Measurements from ENCODE around the gene NUDT14. TPM values are rescaled to one million over a fixed set of nuclear protein-coding genes. Genes with fewer than 3 reads are reported as not detected.

The NUDT14 gene
- total RNA-seq, 1 experiment from 2014 or later, result 37.0 TPM

GRCh38 chr14:105153739-105154475 lies 27.2 kb downstream of the NUDT14 start:
- peaks cover 6% of the 10 kb centered on the region; the same call in 1 of the 2 replicates for H4K20me1 ChIP-seq (ENCODE audit: insufficient read depth)
- H3K9me2 ChIP-seq (ENCODE audit: insufficient read depth), result no peaks in the 10 kb centered on the region
- no peak overlapping the region for H3K4me3 ChIP-seq
- H3K27ac ChIP-seq, result no peak overlapping the region
- TF ChIP-seq EZH2 (IDR thresholded peaks at IDR 0.05; ENCODE audit: low read depth) (no peak), CTCF (conservative IDR thresholded peaks at IDR 0.05) (no peak)
- no TSS peak for BruUV-seq (replicated peaks)
- ChIA-PET CTCF (no interaction called here), POLR2A (ENCODE audit: unreplicated experiment) (interaction anchor here (0.6 kb wide), 1 partner anchor 40 kb away, joined by 6 read pairs; no protein-coding TSS in a partner anchor)
- intact Hi-C loops (cut with micrococcal nuclease; ENCODE audit: unreplicated experiment), result no loop called here
- DNase-seq, result no peak
- no peaks in the 10 kb centered on the region for H3K9me3 ChIP-seq (ENCODE audit: insufficient read depth, low read depth)
- no peaks in the 10 kb centered on the region for H3K79me2 ChIP-seq (ENCODE audit: low read depth)
- no peak overlapping the region for H2AFZ ChIP-seq
- H3F3A ChIP-seq (ENCODE audit: insufficient read depth, low read depth), result no peaks in the 10 kb centered on the region
- no peaks in the 10 kb centered on the region for H3K27me3 ChIP-seq (ENCODE audit: insufficient read depth, low read depth)
- H3K4me2 ChIP-seq, result no peak overlapping the region
- no peaks in the 10 kb centered on the region for H3K36me3 ChIP-seq (ENCODE audit: low read depth)
- H3K4me1 ChIP-seq (replicated peaks; ENCODE audit: insufficient read depth), result no peaks in the 10 kb centered on the region

- Histone ChIP-seq H3K9me3 (ENCODE audit: insufficient read depth, low read depth) (no peaks in the 10 kb centered on the region), H3F3A (ENCODE audit: insufficient read depth, low read depth) (no peaks in the 10 kb centered on the region), H2AFZ (no peak overlapping the region), H3K4me3 (no peak overlapping the region), H3K27me3 (ENCODE audit: insufficient read depth, low read depth) (no peaks in the 10 kb centered on the region), H3K4me2 (no peak overlapping the region), H3K4me1 (replicated peaks; ENCODE audit: insufficient read depth) (no peaks in the 10 kb centered on the region), H3K79me2 (ENCODE audit: low read depth) (no peaks in the 10 kb centered on the region), H3K36me3 (ENCODE audit: low read depth) (no peaks in the 10 kb centered on the region), H4K20me1 (ENCODE audit: insufficient read depth) (peaks cover 6% of the 10 kb centered on the region; the same call in 1 of the 2 replicates), H3K9me2 (ENCODE audit: insufficient read depth) (no peaks in the 10 kb centered on the region), H3K27ac (no peak overlapping the region)
- ChIA-PET POLR2A (ENCODE audit: unreplicated experiment) (no interaction called here), CTCF (no interaction called here)
- intact Hi-C loops (cut with micrococcal nuclease; ENCODE audit: unreplicated experiment), result no loop called here
- DNase-seq, result no peak
- TF ChIP-seq CTCF (conservative IDR thresholded peaks at IDR 0.05), result no peak
- no peak for TF ChIP-seq EZH2 (IDR thresholded peaks at IDR 0.05; ENCODE audit: low read depth)
- no TSS peak for BruUV-seq (replicated peaks)
Observed at GRCh38 chr14:105153331-105153731, 27.8 kb downstream of the NUDT14 start.

- Histone ChIP-seq H3K4me3 (no peak overlapping the region), H3K4me1 (replicated peaks; ENCODE audit: insufficient read depth) (no peaks in the 10 kb centered on the region), H3K27me3 (ENCODE audit: insufficient read depth, low read depth) (no peaks in the 10 kb centered on the region), H3K27ac (no peak overlapping the region), H2AFZ (no peak overlapping the region), H3K36me3 (ENCODE audit: low read depth) (no peaks in the 10 kb centered on the region), H3K9me2 (ENCODE audit: insufficient read depth) (no peaks in the 10 kb centered on the region), H3K9me3 (ENCODE audit: insufficient read depth, low read depth) (no peaks in the 10 kb centered on the region), H3K4me2 (no peak overlapping the region), H3F3A (ENCODE audit: insufficient read depth, low read depth) (no peaks in the 10 kb centered on the region), H3K79me2 (ENCODE audit: low read depth) (no peaks in the 10 kb centered on the region), H4K20me1 (ENCODE audit: insufficient read depth) (peaks cover 6% of the 10 kb centered on the region; the same call in 1 of the 2 replicates)
- TF ChIP-seq EZH2 (IDR thresholded peaks at IDR 0.05; ENCODE audit: low read depth), result no peak
- TF ChIP-seq CTCF (conservative IDR thresholded peaks at IDR 0.05), result no peak
- DNase-seq, result no peak
- no TSS peak for BruUV-seq (replicated peaks)
- ChIA-PET CTCF (no interaction called here), POLR2A (ENCODE audit: unreplicated experiment) (interaction anchor here (0.8 kb wide), 1 partner anchor 32 kb away, joined by 3 read pairs; no protein-coding TSS in a partner anchor)
- intact Hi-C loops (cut with micrococcal nuclease; ENCODE audit: unreplicated experiment), result no loop called here
Observed at GRCh38 chr14:105152794-105153241, 28.3 kb downstream of the NUDT14 start.
